Measurements from ENCODE around the gene RAB38. TPM values are rescaled to one million over a fixed set of nuclear protein-coding genes. Genes with fewer than 3 reads are reported as not detected.
A peak's percentile ranks its signal among the peaks of the same experiment; 100 is the strongest.

The RAB38 gene
- total and polyA plus RNA-seq, 8 donors, result 1.0 to 9.0 (median 2.9) TPM; not detected in 1

- H3K4me1 ChIP-seq, result no peaks in the 10 kb centered on the region
- no peak overlapping the region for H3K4me3 ChIP-seq
- H3K27ac ChIP-seq, result no peak overlapping the region
- H3K9me3 ChIP-seq, result no peaks in the 10 kb centered on the region
- DNase-seq, result peak in 1 of 2 donors; percentile 30
- intact Hi-C loops (cut with DNase I; ENCODE audit: low total_unique reads), result no loop called here
- H3K27me3 ChIP-seq, result no peaks in the 10 kb centered on the region
- TF ChIP-seq POLR2AphosphoS5 (IDR thresholded peaks at IDR 0.05) (no peak), POLR2A (IDR thresholded peaks at IDR 0.05) (no peak), CTCF (IDR thresholded peaks at IDR 0.05) (no peak), EP300 (IDR thresholded peaks at IDR 0.05) (no peak)
- WGBS, 5 donors, result 30 to 40% (median 30%) methylated on average over 3 of the region's 3 CpGs
- H3K36me3 ChIP-seq, result no peaks in the 10 kb centered on the region
These were observed 13.1 kb upstream of the RAB38 start for GRCh38 chr11:88188251-88188931.

GRCh38 chr11:88183233-88183632 lies 8.0 kb upstream of the RAB38 start:
- H3K4me1 ChIP-seq, result peaks cover 0 to 3% (median 0%) of the 10 kb centered on the region in 4 donors
- H3K36me3 ChIP-seq, result no peaks in the 10 kb centered on the region
- no peak overlapping the region for H3K4me3 ChIP-seq
- no peaks in the 10 kb centered on the region for H3K27me3 ChIP-seq
- 38 to 80% (median 42%) methylated on average over 3 of the region's 3 CpGs for WGBS, 5 donors
- intact Hi-C loops (cut with DNase I; ENCODE audit: low total_unique reads), result no loop called here
- peak in 2 of 3 donors; percentile 45 to 59 for TF ChIP-seq POLR2AphosphoS5 (IDR thresholded peaks at IDR 0.05)
- TF ChIP-seq CTCF (IDR thresholded peaks at IDR 0.05), result no peak
- no peak overlapping the region for H3K27ac ChIP-seq
- DNase-seq, result no peak
- H3K9me3 ChIP-seq, result no peaks in the 10 kb centered on the region

DNA sequence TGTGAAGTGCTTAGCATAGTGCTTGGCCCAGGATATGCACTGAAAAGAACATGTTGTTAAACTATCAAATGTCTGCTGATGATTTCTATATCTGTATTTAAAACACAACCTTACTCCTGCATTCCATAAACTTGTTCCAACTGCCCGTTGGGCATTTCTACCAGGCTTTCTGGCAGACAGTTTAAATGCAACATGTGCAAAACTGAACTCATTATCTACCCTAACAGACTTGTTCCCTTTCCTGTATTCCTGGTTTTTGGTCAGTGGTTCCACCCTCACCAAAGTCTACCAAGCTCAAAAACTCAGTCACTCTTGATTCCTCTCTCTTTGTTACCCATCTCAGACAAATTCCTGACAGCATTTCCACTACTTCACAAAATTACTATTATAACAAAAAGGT lies 6.5 kb upstream of the RAB38 start:
- no peaks in the 10 kb centered on the region for H3K36me3 ChIP-seq
- WGBS, 5 donors, result 22 to 48% (median 35%) methylated on average over 1 of the region's 1 CpG
- TF ChIP-seq EP300 (IDR thresholded peaks at IDR 0.05), result no peak
- TF ChIP-seq POLR2A (IDR thresholded peaks at IDR 0.05), result no peak
- TF ChIP-seq POLR2AphosphoS5 (IDR thresholded peaks at IDR 0.05), result no peak
- TF ChIP-seq CTCF (IDR thresholded peaks at IDR 0.05), result no peak
- no peaks in the 10 kb centered on the region for H3K9me3 ChIP-seq
- H3K27me3 ChIP-seq, result no peaks in the 10 kb centered on the region
- intact Hi-C loops (cut with DNase I; ENCODE audit: low total_unique reads), result no loop called here
- DNase-seq, result no peak
- no peak overlapping the region for H3K27ac ChIP-seq
- H3K4me1 ChIP-seq, result peaks cover 0 to 3% (median 0%) of the 10 kb centered on the region in 4 donors
- no peak overlapping the region for H3K4me3 ChIP-seq

GRCh38 chr11:88179971-88180629 lies 4.9 kb upstream of the RAB38 start:
- no peak for TF ChIP-seq EP300 (IDR thresholded peaks at IDR 0.05)
- no peak for TF ChIP-seq CTCF (IDR thresholded peaks at IDR 0.05)
- no peak for TF ChIP-seq POLR2AphosphoS5 (IDR thresholded peaks at IDR 0.05)
- TF ChIP-seq POLR2A (IDR thresholded peaks at IDR 0.05), result no peak
- Histone ChIP-seq H3K27ac (no peak overlapping the region), H3K36me3 (no peaks in the 10 kb centered on the region), H3K27me3 (no peaks in the 10 kb centered on the region), H3K4me3 (no peak overlapping the region), H3K4me1 (peaks cover 3 to 11% (median 7%) of the 10 kb centered on the region in 4 donors), H3K9me3 (no peaks in the 10 kb centered on the region)
- 68 to 89% (median 73%) methylated on average over 3 of the region's 3 CpGs for WGBS, 5 donors
- intact Hi-C loops (cut with DNase I; ENCODE audit: low total_unique reads), result no loop called here
- DNase-seq, result no peak
